ENCODE results near the gene ADAMTSL1. TPM values are rescaled to one million over a fixed set of nuclear protein-coding genes. Genes with fewer than 3 reads are reported as not detected.

The ADAMTSL1 gene
- total RNA-seq, 6 donors from 2014 or later = 0.44 to 6.4 (median 2.3) TPM; not detected in 1

- Histone ChIP-seq H3K27me3 (no peaks in the 10 kb centered on the region), H3K9me3 (peaks cover 4 to 23% (median 13%) of the 10 kb centered on the region in 4 donors), H3K4me3 (no peak overlapping the region), H3K27ac (no peak overlapping the region), H3K36me3 (no peaks in the 10 kb centered on the region), H3K4me1 (no peaks in the 10 kb centered on the region)
- 93% methylated on average over 2 of the region's 2 CpGs; no CpG with 5 or more reads in 1 of the 2 donors for WGBS, 2 donors
- no peak for ATAC-seq (ENCODE audit: low FRiP score in 2 of 2)
- no peak for DNase-seq
- TF ChIP-seq EP300 (IDR thresholded peaks at IDR 0.05) (no peak), POLR2A (IDR thresholded peaks at IDR 0.05) (no peak), CTCF (IDR thresholded peaks at IDR 0.05) (no peak), POLR2AphosphoS5 (IDR thresholded peaks at IDR 0.05) (no peak)
Measured at GRCh38 chr9:18896531-18897179, 422.7 kb downstream of the ADAMTSL1 start.

GRCh38 chr9:18903450-18903849 is 429.5 kb downstream of the ADAMTSL1 start:
- Histone ChIP-seq H3K27ac (no peak overlapping the region), H3K27me3 (no peaks in the 10 kb centered on the region), H3K9me3 (peaks cover 0 to 5% (median 0%) of the 10 kb centered on the region in 4 donors), H3K36me3 (no peaks in the 10 kb centered on the region), H3K4me1 (no peaks in the 10 kb centered on the region), H3K4me3 (no peak overlapping the region)
- ATAC-seq (ENCODE audit: low FRiP score in 2 of 2) (no peak), DNase-seq (no peak)
- no peak for TF ChIP-seq EP300 (IDR thresholded peaks at IDR 0.05)
- WGBS, 2 donors = 96 to 98% methylated on average over 2 of the region's 2 CpGs

GRCh38 chr9:18905028-18905882 is 431.3 kb downstream of the ADAMTSL1 start:
- Histone ChIP-seq H3K9me3 (peaks cover 0 to 5% (median 0%) of the 10 kb centered on the region in 4 donors), H3K4me3 (no peak overlapping the region), H3K27me3 (no peaks in the 10 kb centered on the region), H3K4me1 (no peaks in the 10 kb centered on the region), H3K27ac (no peak overlapping the region), H3K36me3 (no peaks in the 10 kb centered on the region)
- peak in 1 of 2 donors; percentile 18 for DNase-seq
- no peak for ATAC-seq (ENCODE audit: low FRiP score in 2 of 2)
- TF ChIP-seq EP300 (IDR thresholded peaks at IDR 0.05) (no peak), POLR2AphosphoS5 (IDR thresholded peaks at IDR 0.05) (no peak), POLR2A (IDR thresholded peaks at IDR 0.05) (no peak), CTCF (IDR thresholded peaks at IDR 0.05) (no peak)
- 84 to 94% methylated on average over 10 to 11 of the region's 11 CpGs for WGBS, 2 donors

- no peak for ATAC-seq (ENCODE audit: low FRiP score in 2 of 2)
- TF ChIP-seq POLR2A (IDR thresholded peaks at IDR 0.05) (no peak), EP300 (IDR thresholded peaks at IDR 0.05) (no peak), CTCF (IDR thresholded peaks at IDR 0.05) (no peak), POLR2AphosphoS5 (IDR thresholded peaks at IDR 0.05) (no peak)
- Histone ChIP-seq H3K27me3 (no peaks in the 10 kb centered on the region), H3K36me3 (no peaks in the 10 kb centered on the region), H3K27ac (no peak overlapping the region), H3K4me3 (no peak overlapping the region), H3K9me3 (peaks cover 0 to 5% (median 0%) of the 10 kb centered on the region in 4 donors), H3K4me1 (no peaks in the 10 kb centered on the region)
- no peak for DNase-seq
- WGBS, 2 donors = 84 to 97% methylated on average over 7 to 9 of the region's 9 CpGs
Measured at GRCh38 chr9:18905883-18906629, 432.1 kb downstream of the ADAMTSL1 start.
